Measurements from ENCODE around the gene CTNNAL1.

DNA sequence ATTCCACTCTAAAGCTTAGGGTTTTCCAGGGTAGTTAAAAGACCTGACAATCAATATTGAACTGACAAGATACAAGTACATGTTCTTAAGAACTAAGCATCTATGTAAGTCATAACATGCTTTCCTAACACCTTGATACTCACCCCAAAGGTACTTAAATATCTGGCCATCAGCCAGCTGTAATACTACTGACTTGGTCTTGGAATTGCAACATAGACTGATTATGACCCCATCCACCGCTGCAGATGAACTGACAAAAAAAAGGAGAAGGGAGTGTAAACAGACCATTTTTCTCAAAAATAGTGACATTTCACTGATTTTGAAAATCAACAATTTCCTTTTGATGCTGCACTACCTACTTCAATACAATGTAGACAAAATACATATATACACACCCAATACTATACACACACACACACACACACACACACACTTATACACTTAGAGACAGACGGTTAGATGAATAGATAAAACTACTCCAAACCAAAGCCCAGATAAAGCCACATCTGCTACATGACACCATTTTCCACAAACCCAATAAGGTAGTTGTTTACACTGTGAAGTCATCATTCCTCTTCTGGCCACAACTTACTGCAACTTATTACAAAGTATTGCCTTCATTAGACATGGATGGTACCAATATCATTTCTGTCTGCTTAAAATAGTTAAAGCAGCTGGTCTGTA lies 109.7 kb downstream of the CTNNAL1 start:
- TF ChIP-seq, protein P1, sequence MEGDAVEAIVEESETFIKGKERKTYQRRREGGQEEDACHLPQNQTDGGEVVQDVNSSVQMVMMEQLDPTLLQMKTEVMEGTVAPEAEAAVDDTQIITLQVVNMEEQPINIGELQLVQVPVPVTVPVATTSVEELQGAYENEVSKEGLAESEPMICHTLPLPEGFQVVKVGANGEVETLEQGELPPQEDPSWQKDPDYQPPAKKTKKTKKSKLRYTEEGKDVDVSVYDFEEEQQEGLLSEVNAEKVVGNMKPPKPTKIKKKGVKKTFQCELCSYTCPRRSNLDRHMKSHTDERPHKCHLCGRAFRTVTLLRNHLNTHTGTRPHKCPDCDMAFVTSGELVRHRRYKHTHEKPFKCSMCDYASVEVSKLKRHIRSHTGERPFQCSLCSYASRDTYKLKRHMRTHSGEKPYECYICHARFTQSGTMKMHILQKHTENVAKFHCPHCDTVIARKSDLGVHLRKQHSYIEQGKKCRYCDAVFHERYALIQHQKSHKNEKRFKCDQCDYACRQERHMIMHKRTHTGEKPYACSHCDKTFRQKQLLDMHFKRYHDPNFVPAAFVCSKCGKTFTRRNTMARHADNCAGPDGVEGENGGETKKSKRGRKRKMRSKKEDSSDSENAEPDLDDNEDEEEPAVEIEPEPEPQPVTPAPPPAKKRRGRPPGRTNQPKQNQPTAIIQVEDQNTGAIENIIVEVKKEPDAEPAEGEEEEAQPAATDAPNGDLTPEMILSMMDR (IDR thresholded peaks at IDR 0.05), result no peak
- TF ChIP-seq POLR2A (IDR thresholded peaks at IDR 0.05), result no peak
